ENCODE measurements around the gene EFNA1.

The EFNA1 gene

DNA sequence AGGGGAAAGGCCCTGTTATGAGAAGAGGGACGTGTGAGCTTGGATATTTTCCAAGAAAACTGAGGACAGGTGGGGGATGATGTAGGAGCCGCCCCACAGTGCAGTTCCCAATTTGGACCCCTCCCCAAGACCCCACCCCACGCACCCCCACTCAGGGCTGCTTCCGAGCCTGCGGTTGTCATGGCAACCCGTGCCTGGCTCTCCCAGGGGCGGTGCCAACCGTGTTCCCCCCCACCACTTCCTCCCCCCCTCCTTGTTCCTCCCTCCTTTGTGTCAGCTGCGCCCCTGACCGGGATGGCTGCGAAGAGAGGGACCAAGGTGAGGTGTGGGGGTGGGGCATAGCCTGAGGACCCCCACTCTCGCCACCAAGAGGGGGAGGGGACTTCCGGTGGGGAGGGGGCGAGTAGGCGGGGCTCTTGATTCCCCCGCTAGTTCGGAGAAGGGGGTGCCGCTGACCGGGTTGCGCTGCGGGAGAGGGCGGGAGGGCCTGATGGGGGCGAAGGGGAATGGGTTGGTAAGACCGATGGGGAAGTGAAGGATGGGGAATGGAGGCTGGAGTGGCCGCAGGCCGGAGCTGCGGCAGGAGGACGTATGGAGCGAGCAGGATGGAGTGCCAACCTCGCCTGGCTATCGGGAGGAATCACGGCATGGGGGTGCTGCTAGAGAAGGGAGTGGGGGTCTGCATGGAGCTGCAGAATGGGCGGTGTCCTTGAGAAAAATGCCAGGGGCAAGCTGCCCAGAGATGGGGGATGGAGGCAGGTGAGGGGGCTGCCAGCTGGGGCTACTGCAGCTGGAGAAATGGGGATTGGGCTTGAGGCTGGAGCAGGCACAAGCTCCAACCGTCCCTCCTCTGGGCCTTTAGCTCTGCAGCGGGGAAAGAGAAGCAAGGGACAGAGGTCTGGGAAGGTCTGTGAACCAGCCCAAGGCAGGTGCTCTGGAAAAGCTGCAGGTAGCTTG lies 46.9 kb downstream of the EFNA1 start:
- DNase-seq (ENCODE audit: low read depth in 3 of 3): no peak

DNA sequence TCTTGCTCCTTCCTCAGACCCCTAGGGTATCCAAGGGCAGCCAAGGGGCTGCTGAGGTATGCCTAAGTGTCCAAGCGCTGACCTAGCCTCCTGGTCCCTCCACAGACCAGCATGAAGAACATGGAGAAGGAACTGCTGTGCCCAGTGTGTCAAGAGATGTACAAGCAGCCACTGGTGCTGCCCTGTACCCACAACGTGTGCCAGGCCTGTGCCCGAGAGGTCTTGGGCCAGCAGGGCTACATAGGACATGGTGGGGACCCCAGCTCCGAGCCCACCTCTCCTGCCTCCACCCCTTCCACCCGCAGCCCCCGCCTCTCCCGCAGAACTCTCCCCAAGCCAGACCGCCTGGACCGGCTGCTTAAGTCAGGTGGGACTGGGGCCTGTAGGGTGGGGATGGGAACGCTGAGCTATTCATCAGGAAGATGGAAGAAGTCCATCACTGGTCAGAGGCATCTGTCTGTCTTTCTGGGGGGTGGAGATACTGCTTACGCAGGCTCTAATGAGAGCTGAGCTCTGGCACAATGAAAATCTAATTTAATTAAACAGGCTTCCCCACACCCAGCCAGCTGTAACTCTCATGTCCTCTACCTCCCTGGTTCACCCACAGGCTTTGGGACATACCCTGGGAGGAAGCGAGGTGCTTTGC lies 47.7 kb downstream of the EFNA1 start:
- no peak for DNase-seq (ENCODE audit: low read depth in 3 of 3)

DNA sequence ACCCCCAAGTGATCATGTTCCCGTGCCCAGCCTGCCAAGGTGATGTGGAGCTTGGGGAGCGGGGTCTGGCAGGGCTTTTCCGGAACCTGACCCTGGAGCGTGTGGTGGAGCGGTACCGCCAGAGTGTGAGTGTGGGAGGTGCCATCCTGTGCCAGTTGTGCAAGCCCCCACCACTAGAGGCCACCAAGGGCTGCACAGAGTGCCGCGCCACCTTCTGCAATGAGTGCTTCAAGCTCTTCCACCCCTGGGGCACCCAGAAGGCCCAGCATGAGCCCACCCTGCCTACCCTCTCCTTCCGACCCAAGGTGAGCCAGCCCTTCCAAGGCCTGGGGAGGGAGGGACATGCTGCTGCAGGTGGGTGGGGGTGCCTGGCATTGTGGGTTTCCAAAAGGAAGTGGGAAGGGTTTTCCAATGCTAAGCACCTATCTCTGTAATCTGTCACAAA lies 48.3 kb downstream of the EFNA1 start:
- no peak for DNase-seq (ENCODE audit: low read depth in 3 of 3)

DNA sequence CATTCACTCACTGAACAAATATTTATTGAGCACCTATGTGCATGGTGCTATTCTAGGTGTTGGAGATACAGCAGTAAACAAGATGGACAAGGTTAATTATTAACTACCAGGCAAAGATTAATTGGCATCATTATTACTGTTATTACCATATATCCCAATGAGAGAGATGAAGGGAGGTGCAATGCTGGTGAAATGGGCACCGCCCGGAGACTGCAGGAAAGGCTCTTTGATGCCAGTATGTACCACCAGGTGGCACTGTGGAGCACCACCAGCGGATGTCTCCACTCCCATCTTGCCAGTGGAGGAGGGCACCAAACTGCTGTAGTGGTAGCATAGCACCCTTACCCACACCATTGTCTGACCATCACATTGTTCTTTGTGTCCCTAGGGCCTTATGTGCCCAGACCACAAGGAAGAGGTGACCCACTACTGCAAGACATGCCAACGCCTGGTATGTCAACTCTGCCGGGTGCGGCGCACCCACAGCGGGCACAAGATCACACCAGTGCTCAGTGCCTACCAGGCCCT lies 48.9 kb downstream of the EFNA1 start:
- peak; percentile 68 to 72 (median 70) for DNase-seq (ENCODE audit: low read depth in 3 of 3)

DNA sequence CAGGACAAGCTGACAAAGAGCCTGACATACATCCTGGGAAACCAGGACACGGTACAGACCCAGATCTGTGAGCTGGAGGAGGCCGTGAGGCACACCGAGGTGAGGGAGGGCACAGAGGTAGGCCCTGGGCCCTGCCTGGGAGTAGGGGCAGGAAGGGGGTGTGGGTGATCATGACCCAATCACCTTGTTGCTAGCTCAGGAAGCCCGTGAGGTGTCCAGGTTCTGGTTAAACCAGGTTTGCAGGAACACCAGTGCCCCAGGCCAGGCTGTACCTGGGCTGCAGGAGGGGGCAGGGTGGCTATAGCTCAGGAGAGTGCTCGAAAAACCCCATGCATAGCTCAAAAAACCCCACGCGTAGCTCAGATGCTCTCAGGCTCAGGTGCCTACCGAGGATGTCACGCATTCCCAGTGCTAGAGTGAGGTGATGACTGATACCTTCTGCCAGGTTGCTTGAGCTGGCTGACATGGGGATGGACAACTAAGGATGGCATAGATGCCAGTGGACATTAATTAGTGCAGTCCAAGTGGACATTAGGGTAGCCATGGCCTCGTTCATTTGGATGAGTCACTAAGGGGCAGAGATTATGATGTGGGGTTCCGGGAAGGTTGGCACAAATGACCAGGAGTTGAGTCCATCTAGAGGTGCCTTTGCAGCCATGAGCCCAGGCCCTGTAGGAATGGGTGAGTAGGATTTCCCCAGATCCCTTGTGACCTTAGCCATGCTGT lies 49.7 kb downstream of the EFNA1 start:
- DNase-seq (ENCODE audit: low read depth in 3 of 3): no peak

DNA sequence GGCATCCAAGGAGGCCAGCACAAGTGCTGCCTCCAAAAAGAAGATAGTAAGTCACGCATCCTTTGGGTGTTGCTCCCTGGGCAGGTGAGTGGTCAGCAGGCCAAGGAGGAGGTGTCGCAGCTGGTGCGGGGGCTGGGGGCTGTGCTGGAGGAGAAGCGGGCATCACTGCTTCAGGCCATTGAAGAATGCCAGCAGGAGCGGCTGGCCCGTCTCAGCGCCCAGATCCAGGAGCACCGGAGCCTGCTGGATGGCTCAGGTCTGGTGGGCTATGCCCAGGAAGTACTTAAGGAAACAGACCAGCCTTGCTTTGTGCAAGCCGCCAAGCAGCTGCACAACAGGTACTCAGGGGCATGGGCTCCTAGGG lies 50.2 kb downstream of the EFNA1 start:
- DNase-seq (ENCODE audit: low read depth in 3 of 3): no peak

DNA sequence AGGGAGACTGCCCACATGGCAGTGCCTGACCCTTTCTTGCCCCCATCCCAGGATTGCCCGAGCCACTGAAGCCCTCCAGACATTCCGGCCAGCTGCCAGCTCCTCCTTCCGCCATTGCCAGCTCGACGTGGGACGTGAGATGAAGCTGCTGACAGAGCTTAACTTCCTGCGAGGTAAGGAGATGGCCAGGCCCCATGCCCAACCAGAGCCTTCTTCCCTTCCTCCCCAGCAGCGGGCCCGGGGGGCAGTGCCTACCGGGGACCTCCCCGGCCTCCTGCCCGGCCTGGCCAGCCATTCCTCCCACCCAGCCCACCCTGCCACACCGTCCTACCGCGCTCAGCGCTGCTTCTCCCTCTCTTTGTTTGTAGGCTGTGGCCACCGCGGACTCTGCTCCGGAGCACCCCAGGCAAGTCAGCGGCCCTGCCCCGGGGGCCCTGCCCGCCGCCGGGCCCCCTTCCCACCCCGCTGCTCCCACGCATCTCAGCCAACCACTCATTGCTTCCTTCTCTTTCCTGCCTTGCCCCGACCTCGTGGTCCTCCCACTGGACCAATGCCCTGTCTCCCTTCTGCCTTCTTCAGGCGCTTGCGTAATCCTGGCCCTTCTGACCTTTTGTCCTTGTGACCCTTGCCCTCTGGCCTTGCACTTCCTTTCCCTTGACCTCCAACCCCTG lies 50.9 kb downstream of the EFNA1 start:
- DNase-seq (ENCODE audit: low read depth in 3 of 3): no peak

DNA sequence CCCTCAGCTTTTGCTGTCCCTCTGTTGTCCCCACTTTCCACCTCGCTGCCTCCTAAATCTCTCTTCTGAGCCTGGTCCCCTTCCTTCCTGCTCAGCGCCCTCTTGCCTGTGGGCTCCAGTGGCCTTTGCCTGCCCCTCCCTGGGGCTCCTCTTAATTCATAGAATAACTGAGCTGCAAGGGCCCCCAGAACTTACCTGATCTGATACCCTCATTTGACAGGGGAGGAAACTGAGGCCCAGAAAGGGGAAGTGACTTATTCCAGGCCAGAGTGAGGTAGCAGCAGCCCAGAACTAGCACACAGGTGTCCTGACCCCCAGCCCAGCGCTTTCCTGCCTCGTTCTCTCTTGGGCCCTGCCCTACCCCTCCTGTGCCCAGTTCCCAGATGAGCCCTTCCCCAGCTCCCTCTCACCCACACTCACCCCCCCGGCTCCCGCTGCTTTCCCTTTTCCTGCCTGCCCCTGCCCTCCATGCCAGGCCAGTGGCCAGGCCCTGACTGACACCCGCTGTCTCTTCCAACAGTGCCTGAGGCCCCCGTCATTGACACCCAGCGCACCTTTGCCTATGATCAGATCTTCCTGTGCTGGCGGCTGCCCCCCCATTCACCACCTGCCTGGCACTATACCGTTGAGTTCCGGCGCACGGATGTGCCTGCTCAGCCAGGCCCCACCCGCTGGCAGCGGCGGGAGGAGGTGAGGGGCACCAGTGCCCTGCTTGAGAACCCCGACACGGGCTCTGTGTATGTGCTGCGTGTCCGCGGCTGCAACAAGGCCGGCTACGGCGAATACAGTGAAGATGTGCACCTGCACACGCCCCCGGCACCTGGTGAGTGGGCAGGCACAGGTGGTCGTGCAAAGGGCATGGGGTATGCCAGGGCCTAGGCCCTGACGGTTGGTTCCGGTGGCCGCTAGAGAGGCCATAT lies 51.7 kb downstream of the EFNA1 start:
- no peak for DNase-seq (ENCODE audit: low read depth in 3 of 3)

DNA sequence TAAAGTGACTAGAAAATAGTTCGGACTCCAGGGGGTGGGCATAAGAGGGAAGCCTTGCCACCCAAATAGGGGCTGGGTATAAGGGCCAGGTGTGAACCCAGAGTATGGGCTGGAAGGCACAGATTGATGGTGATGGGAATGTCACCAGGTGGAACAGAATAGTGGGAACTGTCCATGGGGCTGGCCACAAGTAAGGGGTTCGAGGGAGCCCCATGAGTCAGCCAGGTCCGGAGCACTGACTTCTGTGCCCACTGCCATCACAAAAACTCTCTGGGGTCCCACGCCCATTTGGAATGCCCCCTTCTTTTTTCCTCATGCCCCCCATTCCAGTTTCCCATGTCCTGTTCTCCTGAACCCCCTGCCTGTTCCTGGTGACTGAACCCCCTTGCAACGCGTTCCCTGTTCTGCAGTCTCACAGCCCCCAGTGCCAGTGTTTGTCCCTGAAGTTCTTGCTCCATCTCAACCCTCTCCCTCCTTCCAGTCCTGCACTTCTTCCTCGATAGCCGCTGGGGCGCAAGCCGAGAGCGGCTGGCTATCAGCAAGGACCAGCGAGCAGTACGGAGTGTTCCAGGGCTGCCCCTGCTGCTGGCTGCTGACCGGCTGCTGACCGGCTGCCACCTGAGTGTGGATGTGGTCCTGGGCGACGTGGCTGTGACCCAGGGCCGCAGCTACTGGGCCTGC lies 53.8 kb downstream of the EFNA1 start:
- no peak for DNase-seq (ENCODE audit: low read depth in 3 of 3)

DNA sequence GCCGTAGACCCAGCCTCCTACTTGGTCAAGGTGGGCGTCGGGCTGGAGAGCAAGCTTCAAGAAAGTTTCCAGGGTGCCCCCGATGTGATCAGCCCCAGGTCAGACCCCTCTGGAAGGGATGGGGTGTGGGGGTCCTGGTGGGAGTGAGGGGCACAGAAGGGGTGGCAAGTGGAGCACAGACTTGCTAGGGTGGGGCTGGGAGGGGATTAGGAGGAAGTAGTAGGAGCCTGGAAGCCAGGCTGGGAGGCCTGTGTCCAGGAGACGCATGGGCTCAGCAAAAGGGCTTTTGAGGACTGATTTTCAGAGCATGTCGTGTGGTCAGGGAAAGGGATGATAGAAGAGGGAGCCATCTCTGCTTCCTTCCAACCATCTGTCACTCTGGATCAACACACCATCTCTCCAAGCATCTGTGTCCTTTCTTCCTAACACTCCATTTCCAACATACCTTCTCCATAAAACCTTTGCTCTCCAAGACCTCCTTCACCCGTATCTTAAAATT lies 54.4 kb downstream of the EFNA1 start:
- no peak for DNase-seq (ENCODE audit: low read depth in 3 of 3)

DNA sequence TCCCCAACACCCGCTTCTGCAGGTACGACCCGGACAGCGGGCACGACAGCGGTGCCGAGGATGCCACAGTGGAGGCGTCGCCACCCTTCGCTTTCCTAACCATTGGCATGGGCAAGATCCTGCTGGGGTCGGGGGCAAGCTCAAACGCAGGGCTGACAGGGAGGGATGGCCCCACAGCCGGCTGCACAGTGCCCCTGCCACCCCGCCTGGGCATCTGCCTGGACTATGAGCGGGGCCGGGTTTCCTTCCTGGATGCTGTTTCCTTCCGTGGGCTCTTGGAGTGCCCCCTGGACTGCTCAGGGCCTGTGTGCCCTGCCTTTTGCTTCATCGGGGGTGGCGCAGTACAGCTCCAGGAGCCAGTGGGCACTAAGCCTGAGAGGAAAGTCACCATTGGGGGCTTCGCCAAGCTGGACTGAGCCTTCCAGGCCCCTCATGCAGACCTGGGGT lies 56.1 kb downstream of the EFNA1 start:
- DNase-seq (ENCODE audit: low read depth in 3 of 3): no peak

DNA sequence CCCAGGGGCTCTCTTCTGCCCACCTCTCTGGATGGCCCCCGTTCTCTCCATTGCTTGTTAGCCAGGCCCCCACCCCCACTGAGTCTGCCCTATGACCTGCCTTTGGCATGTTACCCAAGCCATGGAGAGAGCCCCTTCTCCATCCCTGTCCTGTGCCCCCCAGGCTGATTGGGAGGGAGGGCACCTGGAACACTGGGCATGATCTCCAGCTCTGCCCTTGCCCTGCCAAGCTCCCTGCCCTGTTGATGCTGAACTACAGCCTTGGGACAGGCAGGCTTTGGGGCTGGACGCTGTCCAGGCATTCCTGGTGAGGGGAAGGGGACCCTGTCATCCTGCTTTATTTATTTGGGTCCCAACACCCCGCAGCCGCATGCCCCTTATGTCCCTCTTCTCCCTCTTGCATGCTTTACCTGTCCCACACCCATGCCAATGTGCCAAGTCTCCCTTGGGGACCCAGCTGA lies 56.7 kb downstream of the EFNA1 start:
- DNase-seq (ENCODE audit: low read depth in 3 of 3): no peak
